NB4 (cell line): ENCODE data around the gene SNTA1.

Source experiments
- CTCF ChIP-seq: IDR thresholded peaks from one replicate; pipeline ENCODE4 v1.5.1; 2012; ENCODE audit warnings: low read depth, low read length
- MYC ChIP-seq: IDR thresholded peaks from 2 replicates; pipeline ENCODE4 v1.6.1; 2011; ENCODE audit warnings: low read depth, low read length

DNA sequence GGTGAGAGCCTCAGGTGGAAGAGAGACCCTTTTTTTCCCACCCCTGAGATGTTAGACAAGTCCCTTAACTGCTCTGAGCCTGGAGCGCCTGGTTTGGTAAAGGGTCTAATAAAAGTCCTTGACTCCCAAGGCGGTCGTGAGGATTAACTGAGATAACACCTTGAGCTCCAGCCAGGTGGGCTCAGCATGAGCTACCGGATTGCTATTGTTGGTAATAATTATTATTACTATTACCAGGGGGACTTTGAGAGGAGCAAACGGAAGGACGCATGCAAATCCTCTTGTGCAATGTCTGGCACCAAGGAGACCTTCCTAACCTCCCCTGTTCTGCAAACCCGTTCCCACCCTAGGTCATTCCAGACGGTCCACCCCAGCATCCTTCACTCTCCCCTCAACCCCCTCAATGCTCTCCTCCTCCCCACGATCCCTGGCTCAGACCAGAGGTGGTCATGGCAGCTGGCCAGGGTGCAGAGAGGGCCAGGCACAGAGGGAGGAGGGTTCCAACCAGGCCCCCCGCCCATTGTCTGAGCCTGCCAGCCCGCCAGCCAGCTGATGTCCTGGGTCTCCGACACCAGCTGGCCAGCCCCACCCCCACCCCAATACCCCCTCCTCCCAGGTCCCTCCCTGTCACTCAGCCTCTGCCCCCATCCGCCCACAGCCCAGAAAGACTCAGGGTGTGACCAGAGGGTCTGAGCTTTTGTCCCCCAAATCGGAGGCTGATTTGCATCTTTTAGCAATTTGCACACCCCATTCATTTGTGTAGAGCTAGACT, 32.0 kb upstream of the SNTA1 start:
- TF ChIP-seq CTCF (no peak), MYC (no peak)
